ENCODE data around the gene SPRED3. TPM values are rescaled to one million over a fixed set of nuclear protein-coding genes. Genes with fewer than 3 reads are reported as not detected.
A peak's percentile ranks its signal among the peaks of the same experiment; 100 is the strongest.

Gene SPRED3
- total and polyA plus RNA-seq, 4 donors = under 0.01 to 0.09 TPM; not detected in 2

GRCh38 chr19:38371081-38371480 lies 17.4 kb upstream of the SPRED3 start:
- H3K36me3 ChIP-seq (ENCODE audit: control insufficient read depth in 4 of 4, insufficient read depth in 3 of 4, low read depth in 1 of 4, low read length in 3 of 4) = no peaks in the 10 kb centered on the region
- no peak for DNase-seq (ENCODE audit: low spot score)
- WGBS = 64% methylated on average over 6 of the region's 6 CpGs
- peaks cover 7 to 16% (median 9%) of the 10 kb centered on the region in 4 donors for H3K4me1 ChIP-seq (ENCODE audit: control insufficient read depth in 4 of 4, insufficient read depth in 4 of 4, low read length in 3 of 4)
- H3K27me3 ChIP-seq (ENCODE audit: control insufficient read depth in 4 of 4, insufficient read depth in 4 of 4, low read length in 3 of 4) = no peaks in the 10 kb centered on the region
- no peak overlapping the region for H3K4me3 ChIP-seq (ENCODE audit: low read depth in 1 of 3, low read length in 3 of 3)
- H3K9me3 ChIP-seq (ENCODE audit: control insufficient read depth in 4 of 4, low read length in 3 of 4) = no peaks in the 10 kb centered on the region
- H3K27ac ChIP-seq (ENCODE audit: low read depth in 1 of 2, low read length in 2 of 2) = no peak overlapping the region
- H3K9ac ChIP-seq (ENCODE audit: low read depth in 1 of 2, low read length in 2 of 2) = no peak overlapping the region
- TF ChIP-seq ZBTB33 (IDR thresholded peaks at IDR 0.05) = no peak

DNA sequence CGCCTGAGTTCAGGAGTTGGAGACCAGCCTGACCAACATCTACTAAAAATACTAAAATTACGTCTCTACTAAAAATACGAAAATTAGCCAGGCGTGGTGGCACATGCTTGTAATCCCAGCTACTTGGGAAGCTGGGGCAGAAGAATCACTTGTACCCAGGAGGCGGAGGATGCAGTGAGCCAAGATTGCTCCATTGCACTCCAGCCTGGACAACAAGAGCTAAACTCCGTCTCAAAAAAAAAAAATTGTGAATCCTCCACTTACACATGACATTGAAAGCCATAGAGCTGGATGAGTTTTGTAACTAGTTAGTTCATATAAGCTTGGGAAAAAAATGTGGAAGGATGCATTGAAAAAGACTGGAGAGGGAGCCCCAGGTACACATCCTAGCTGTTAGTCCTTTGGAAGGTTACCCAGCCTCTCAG lies 14.6 kb upstream of the SPRED3 start:
- 78% methylated on average over 6 of the region's 6 CpGs for WGBS
- Histone ChIP-seq H3K27me3 (ENCODE audit: control insufficient read depth in 4 of 4, insufficient read depth in 4 of 4, low read length in 3 of 4) (no peaks in the 10 kb centered on the region), H3K9ac (ENCODE audit: low read depth in 1 of 2, low read length in 2 of 2) (peak overlapping the region in 1 of 2 donors; percentile 77), H3K27ac (ENCODE audit: low read depth in 1 of 2, low read length in 2 of 2) (peak overlapping the region; percentile 83 to 88), H3K9me3 (ENCODE audit: control insufficient read depth in 4 of 4, low read length in 3 of 4) (no peaks in the 10 kb centered on the region), H3K4me3 (ENCODE audit: low read depth in 1 of 3, low read length in 3 of 3) (peak overlapping the region; percentile 46 to 77 (median 64)), H3K4me1 (ENCODE audit: control insufficient read depth in 4 of 4, insufficient read depth in 4 of 4, low read length in 3 of 4) (peaks cover 9 to 22% (median 16%) of the 10 kb centered on the region in 4 donors), H3K36me3 (ENCODE audit: control insufficient read depth in 4 of 4, insufficient read depth in 3 of 4, low read depth in 1 of 4, low read length in 3 of 4) (peaks cover under 1 to 8% (median 4%) of the 10 kb centered on the region in 4 donors)
- TF ChIP-seq ZBTB33 (IDR thresholded peaks at IDR 0.05) (no peak), YY1 (IDR thresholded peaks at IDR 0.05) (no peak)
- no peak for DNase-seq (ENCODE audit: low spot score)

DNA sequence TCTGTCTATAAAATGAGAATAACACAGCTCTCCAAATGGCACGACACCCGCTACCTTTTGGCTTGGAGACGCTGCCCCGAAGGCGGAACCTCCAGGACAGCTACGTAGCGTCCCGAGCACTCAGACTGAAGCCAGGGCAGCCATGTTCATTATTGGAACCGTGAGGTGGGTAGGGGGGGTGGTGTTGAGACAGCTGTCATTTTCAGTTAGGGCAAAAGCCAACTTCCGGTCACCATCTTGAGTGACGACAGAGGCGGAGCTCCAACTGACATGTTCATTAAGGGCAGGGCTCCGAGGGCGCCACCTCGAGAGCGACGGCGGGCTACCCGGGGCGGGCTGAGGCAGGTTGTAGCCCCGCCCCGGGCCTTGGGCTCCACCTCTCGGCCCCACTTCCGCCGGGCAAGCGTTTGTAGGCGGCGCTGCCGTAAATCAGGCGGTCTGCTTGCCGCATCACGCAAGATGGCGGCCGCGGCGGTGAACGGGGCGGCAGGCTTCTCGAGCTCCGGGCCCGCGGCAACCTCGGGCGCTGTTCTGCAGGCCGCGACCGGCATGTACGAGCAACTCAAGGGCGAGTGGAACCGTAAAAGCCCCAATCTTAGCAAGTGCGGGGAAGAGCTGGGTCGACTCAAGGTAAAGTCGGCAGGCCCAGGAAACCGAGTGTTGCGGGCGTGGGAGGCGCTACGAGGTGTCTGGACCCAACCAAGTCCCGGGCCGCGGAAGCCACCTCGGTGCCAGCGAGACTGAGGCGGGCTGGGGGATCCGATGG lies 14.0 kb upstream of the SPRED3 start, which contains the start of gene PSMD8:
TSS of gene PSMD8 (plus strand) at position 240 of the 766 bp plus-strand sequence. CDS start at position 271, 31 bp downstream.
- Histone ChIP-seq H3K4me3 (ENCODE audit: low read depth in 1 of 3, low read length in 3 of 3) (peak within 1 kb of the TSS; percentile 72 to 99 (median 96)), H3K4me1 (ENCODE audit: control insufficient read depth in 4 of 4, insufficient read depth in 4 of 4, low read length in 3 of 4) (peaks cover 9 to 22% (median 16%) of the 10 kb centered on the region in 4 donors), H3K9ac (ENCODE audit: low read depth in 1 of 2, low read length in 2 of 2) (peak within 1 kb of the TSS; percentile 77 to 92), H3K27ac (ENCODE audit: low read depth in 1 of 2, low read length in 2 of 2) (peak within 1 kb of the TSS; percentile 88 to 91), H3K36me3 (ENCODE audit: control insufficient read depth in 4 of 4, insufficient read depth in 3 of 4, low read depth in 1 of 4, low read length in 3 of 4) (peaks cover 5 to 14% (median 10%) of the 10 kb centered on the region in 4 donors), H3K27me3 (ENCODE audit: control insufficient read depth in 4 of 4, insufficient read depth in 4 of 4, low read length in 3 of 4) (no peaks in the 10 kb centered on the region), H3K9me3 (ENCODE audit: control insufficient read depth in 4 of 4, low read length in 3 of 4) (no peaks in the 10 kb centered on the region)
- under 1% methylated on average over 65 of the region's 65 CpGs for WGBS
- DNase-seq (ENCODE audit: low spot score) = peak; percentile 97
- TF ChIP-seq HNF4G (IDR thresholded peaks at IDR 0.05) (no peak), EGR1 (IDR thresholded peaks at IDR 0.05; ENCODE audit: low read depth in 2 of 2) (peak in 1 of 2 donors; percentile 11), NR2F2 (IDR thresholded peaks at IDR 0.05) (peak; percentile 81), GABPA (IDR thresholded peaks at IDR 0.05 in 1 of 2, conservative IDR thresholded peaks at IDR 0.05 in 1 of 2) (peak; percentile 88 to 95), YY1 (IDR thresholded peaks at IDR 0.05) (peak; percentile 100), ZBTB33 (IDR thresholded peaks at IDR 0.05) (no peak), JUND (IDR thresholded peaks at IDR 0.05) (peak; percentile 13 to 78), RAD21 (IDR thresholded peaks at IDR 0.05) (peak; percentile 28 to 33), HNF4A (conservative IDR thresholded peaks at IDR 0.05) (peak; percentile 24 to 60), FOXA1 (IDR thresholded peaks at IDR 0.05) (peak; percentile 86), FOXA2 (IDR thresholded peaks at IDR 0.05) (peak; percentile 55), RXRA (IDR thresholded peaks at IDR 0.05) (peak; percentile 54 to 69), TAF1 (conservative IDR thresholded peaks at IDR 0.05) (peak; percentile 89)
- TF ChIP-seq, protein P1, sequence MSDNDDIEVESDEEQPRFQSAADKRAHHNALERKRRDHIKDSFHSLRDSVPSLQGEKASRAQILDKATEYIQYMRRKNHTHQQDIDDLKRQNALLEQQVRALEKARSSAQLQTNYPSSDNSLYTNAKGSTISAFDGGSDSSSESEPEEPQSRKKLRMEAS (IDR thresholded peaks at IDR 0.05) = no peak
- TF ChIP-seq, protein P2, sequence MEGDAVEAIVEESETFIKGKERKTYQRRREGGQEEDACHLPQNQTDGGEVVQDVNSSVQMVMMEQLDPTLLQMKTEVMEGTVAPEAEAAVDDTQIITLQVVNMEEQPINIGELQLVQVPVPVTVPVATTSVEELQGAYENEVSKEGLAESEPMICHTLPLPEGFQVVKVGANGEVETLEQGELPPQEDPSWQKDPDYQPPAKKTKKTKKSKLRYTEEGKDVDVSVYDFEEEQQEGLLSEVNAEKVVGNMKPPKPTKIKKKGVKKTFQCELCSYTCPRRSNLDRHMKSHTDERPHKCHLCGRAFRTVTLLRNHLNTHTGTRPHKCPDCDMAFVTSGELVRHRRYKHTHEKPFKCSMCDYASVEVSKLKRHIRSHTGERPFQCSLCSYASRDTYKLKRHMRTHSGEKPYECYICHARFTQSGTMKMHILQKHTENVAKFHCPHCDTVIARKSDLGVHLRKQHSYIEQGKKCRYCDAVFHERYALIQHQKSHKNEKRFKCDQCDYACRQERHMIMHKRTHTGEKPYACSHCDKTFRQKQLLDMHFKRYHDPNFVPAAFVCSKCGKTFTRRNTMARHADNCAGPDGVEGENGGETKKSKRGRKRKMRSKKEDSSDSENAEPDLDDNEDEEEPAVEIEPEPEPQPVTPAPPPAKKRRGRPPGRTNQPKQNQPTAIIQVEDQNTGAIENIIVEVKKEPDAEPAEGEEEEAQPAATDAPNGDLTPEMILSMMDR (IDR thresholded peaks at IDR 0.05; ENCODE audit: low read depth, low read length, missing input control) = peak; percentile 8
- TF ChIP-seq, protein P3, sequence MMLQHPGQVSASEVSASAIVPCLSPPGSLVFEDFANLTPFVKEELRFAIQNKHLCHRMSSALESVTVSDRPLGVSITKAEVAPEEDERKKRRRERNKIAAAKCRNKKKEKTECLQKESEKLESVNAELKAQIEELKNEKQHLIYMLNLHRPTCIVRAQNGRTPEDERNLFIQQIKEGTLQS (IDR thresholded peaks at IDR 0.05) = peak; percentile 67

All from liver (tissue), 9 donors.